GM12873 (cell line): ENCODE data around the gene CYP2W1.

ENCODE experiments used
- CTCF ChIP-seq: IDR thresholded peaks from 2 replicates; pipeline ENCODE4 v1.5.1; 2012; ENCODE audit warnings: low read depth, mild to moderate bottlenecking, moderate library complexity, low read length, control low read depth; ENCODE audit not compliant: insufficient read depth; ENCODE audit errors: missing control alignments

The CYP2W1 gene

GRCh38 chr7:1019789-1020610 is 37.0 kb downstream of the CYP2W1 start:
- no peak for TF ChIP-seq CTCF

GRCh38 chr7:1020849-1021251 is 37.9 kb downstream of the CYP2W1 start:
- TF ChIP-seq CTCF: peak; percentile 44

- no peak for TF ChIP-seq CTCF
Measured at GRCh38 chr7:1021366-1021765, 38.4 kb downstream of the CYP2W1 start.

GRCh38 chr7:1021931-1022330 is 39.0 kb downstream of the CYP2W1 start:
- TF ChIP-seq CTCF: no peak

- TF ChIP-seq CTCF: no peak
Measured at GRCh38 chr7:1022356-1022755, 39.4 kb downstream of the CYP2W1 start.

GRCh38 chr7:1022801-1023465 is 40.0 kb downstream of the CYP2W1 start:
- TF ChIP-seq CTCF: no peak

- no peak for TF ChIP-seq CTCF
Measured at GRCh38 chr7:1024331-1024841, 41.4 kb downstream of the CYP2W1 start.
